Liver (tissue), 3 donors: Measurements from ENCODE around the gene CLDN10.

Source experiments
- ATF3 ChIP-seq: IDR thresholded peaks from 2 replicates; pipeline ENCODE4 v1.6.1; 2016; ENCODE audit warnings: antibody characterized with exemption
- CTCF ChIP-seq: fragments of 150-350 bp; IDR thresholded peaks from 2 replicates; pipeline ENCODE4 v1.5.1; 2017; ENCODE audit warnings: improper control_type of control experiment, low read depth, low read length; ENCODE audit not compliant: missing input control
- EGR1 ChIP-seq, 2 donors: IDR thresholded peaks; 2 replicates each; pipeline ENCODE4 v1.6.1; 2016 to 2018; ENCODE audit warnings: antibody characterized with exemption in 2 of 2, low read depth in 2 of 2
- GABPA ChIP-seq, 2 donors: IDR thresholded peaks in 1 of 2; conservative IDR thresholded peaks in 1 of 2; 2 replicates each; pipeline ENCODE4 v1.6.1; 2016; ENCODE audit warnings: antibody characterized with exemption in 2 of 2, mild to moderate bottlenecking in 1 of 2, moderate library complexity in 1 of 2
- HNF4G ChIP-seq: IDR thresholded peaks from 2 replicates; pipeline ENCODE4 v1.6.1; 2016; ENCODE audit warnings: antibody characterized with exemption
- MAX ChIP-seq: IDR thresholded peaks from 2 replicates; pipeline ENCODE4 v1.6.1; 2016; ENCODE audit warnings: antibody characterized with exemption
- RAD21 ChIP-seq, 2 donors: IDR thresholded peaks; 2 replicates each; pipeline ENCODE4 v1.6.1; 2016; ENCODE audit warnings: antibody characterized with exemption in 2 of 2, mild to moderate bottlenecking in 2 of 2
- SP1 ChIP-seq: IDR thresholded peaks from 2 replicates; pipeline ENCODE4 v1.6.1; 2018; ENCODE audit warnings: antibody characterized with exemption, mild to moderate bottlenecking
- TAF1 ChIP-seq: conservative IDR thresholded peaks from 2 replicates; pipeline ENCODE4 v1.6.1; 2016; ENCODE audit warnings: antibody characterized with exemption, mild to moderate bottlenecking
- YY1 ChIP-seq: IDR thresholded peaks from 2 replicates; pipeline ENCODE4 v1.6.1; 2016; ENCODE audit warnings: antibody characterized with exemption, mild to moderate bottlenecking
- ZBTB33 ChIP-seq: IDR thresholded peaks from 2 replicates; pipeline ENCODE4 v1.6.1; 2016; ENCODE audit warnings: antibody characterized with exemption
- donor health status: healthy.
- donor health status: healthy.

GRCh38 chr13:95516021-95516420 is 36.5 kb upstream of the CLDN10 start:
- TF ChIP-seq ZBTB33 (no peak), TAF1 (no peak), CTCF (no peak), GABPA (IDR thresholded peaks at IDR 0.05 in 1 of 2, conservative IDR thresholded peaks at IDR 0.05 in 1 of 2) (no peak), RAD21 (IDR thresholded peaks at IDR 0.05) (no peak), SP1 (no peak), MAX (no peak), EGR1 (IDR thresholded peaks at IDR 0.05; ENCODE audit: low read depth in 2 of 2) (no peak), YY1 (no peak), HNF4G (no peak), ATF3 (no peak)
